ENCODE measurements around the gene FRYL. TPM values are rescaled to one million over a fixed set of nuclear protein-coding genes. Genes with fewer than 3 reads are reported as not detected.
"Not testable (repeated sequence)": the region's sequence is repeated elsewhere in the genome, so short reads cannot be mapped to it uniquely, and the experiment has no call there.

The FRYL gene
- polyA plus RNA-seq, 1 donor from 2014 or later, result 64.0 TPM

- Histone ChIP-seq H4K20me1 (ENCODE audit: insufficient read depth) (no peaks in the 10 kb centered on the region), H3K27ac (ENCODE audit: low read length) (no peak overlapping the region), H3K36me3 (ENCODE audit: insufficient read depth, low read length) (peaks cover 3% of the 10 kb centered on the region), H3K79me2 (replicated peaks; ENCODE audit: insufficient read depth, low read length) (peaks cover 83% of the 10 kb centered on the region), H3K4me2 (ENCODE audit: low read length) (no peak overlapping the region), H3K9me2 (ENCODE audit: insufficient read depth, low read length) (no peaks in the 10 kb centered on the region), H2AFZ (ENCODE audit: low read depth, low read length) (no peak overlapping the region), H3K9ac (ENCODE audit: low read length) (no peak overlapping the region), H3F3A (ENCODE audit: insufficient read depth, low read length, poor library complexity, severe bottlenecking) (no peaks in the 10 kb centered on the region), H3K27me3 (ENCODE audit: insufficient read depth, low read depth, low read length) (no peaks in the 10 kb centered on the region), H3K4me3 (ENCODE audit: low read length) (no peak overlapping the region), H3K9me3 (ENCODE audit: low read length) (no peaks in the 10 kb centered on the region)
- no peak for TF ChIP-seq TAF1 (IDR thresholded peaks at IDR 0.05; ENCODE audit: low read depth)
- TF ChIP-seq MXI1 (conservative IDR thresholded peaks at IDR 0.05; ENCODE audit: poor library complexity, severe bottlenecking), result no peak
- TF ChIP-seq POLR2AphosphoS5 (IDR thresholded peaks at IDR 0.05), result no peak
- TF ChIP-seq CTCF (IDR thresholded peaks at IDR 0.05; ENCODE audit: poor library complexity, severe bottlenecking), result no peak
- TF ChIP-seq EZH2 (IDR thresholded peaks at IDR 0.05; ENCODE audit: borderline replicate concordance, insufficient read depth, low read length, poor library complexity, severe bottlenecking), result no peak
- TF ChIP-seq RAD21 (conservative IDR thresholded peaks at IDR 0.05), result no peak
- TF ChIP-seq SMC3 (conservative IDR thresholded peaks at IDR 0.05; ENCODE audit: poor library complexity), result no peak
- no peak for TF ChIP-seq EP300 (conservative IDR thresholded peaks at IDR 0.05; ENCODE audit: poor library complexity, severe bottlenecking)
- no peak for TF ChIP-seq REST (IDR thresholded peaks at IDR 0.05; ENCODE audit: borderline replicate concordance)
Measured at GRCh38 chr4:48762408-48762807, 17.7 kb downstream of the FRYL start.

- no peak overlapping the region for H3K9ac ChIP-seq (ENCODE audit: low read length)
- no peak for TF ChIP-seq EP300 (conservative IDR thresholded peaks at IDR 0.05; ENCODE audit: poor library complexity, severe bottlenecking)
- no peak for TF ChIP-seq TAF1 (IDR thresholded peaks at IDR 0.05; ENCODE audit: low read depth)
- H3K79me2 ChIP-seq (replicated peaks; ENCODE audit: insufficient read depth, low read length), result peaks cover 76% of the 10 kb centered on the region
- H3F3A ChIP-seq (ENCODE audit: insufficient read depth, low read length, poor library complexity, severe bottlenecking), result no peaks in the 10 kb centered on the region
- no peaks in the 10 kb centered on the region for H3K9me3 ChIP-seq (ENCODE audit: low read length)
- H4K20me1 ChIP-seq (ENCODE audit: insufficient read depth), result no peaks in the 10 kb centered on the region
- no peaks in the 10 kb centered on the region for H3K36me3 ChIP-seq (ENCODE audit: insufficient read depth, low read length)
- no peak overlapping the region for H3K4me3 ChIP-seq (ENCODE audit: low read length)
- H3K27ac ChIP-seq (ENCODE audit: low read length), result no peak overlapping the region
- H3K27me3 ChIP-seq (ENCODE audit: insufficient read depth, low read depth, low read length), result no peaks in the 10 kb centered on the region
- H2AFZ ChIP-seq (ENCODE audit: low read depth, low read length), result no peak overlapping the region
- no peak overlapping the region for H3K4me2 ChIP-seq (ENCODE audit: low read length)
- no peaks in the 10 kb centered on the region for H3K9me2 ChIP-seq (ENCODE audit: insufficient read depth, low read length)
Measured at GRCh38 chr4:48761286-48761685, 18.8 kb downstream of the FRYL start.

- H2AFZ ChIP-seq (ENCODE audit: low read depth, low read length), result not testable (repeated sequence)
- peaks cover 77% of the 10 kb centered on the region for H3K79me2 ChIP-seq (replicated peaks; ENCODE audit: insufficient read depth, low read length)
Measured at GRCh38 chr4:48758703-48759102, 21.4 kb downstream of the FRYL start.

More at GRCh38 chr4:48758703-48759102, 21.4 kb downstream of the FRYL start:
- not testable (repeated sequence) for H3K9me3 ChIP-seq (ENCODE audit: low read length); H3K4me3 ChIP-seq (ENCODE audit: low read length); H4K20me1 ChIP-seq (ENCODE audit: insufficient read depth); H3K4me2 ChIP-seq (ENCODE audit: low read length); H3K27me3 ChIP-seq (ENCODE audit: insufficient read depth, low read depth, low read length); H3K9ac ChIP-seq (ENCODE audit: low read length); H3K9me2 ChIP-seq (ENCODE audit: insufficient read depth, low read length); H3F3A ChIP-seq (ENCODE audit: insufficient read depth, low read length, poor library complexity, severe bottlenecking); H3K36me3 ChIP-seq (ENCODE audit: insufficient read depth, low read length); H3K27ac ChIP-seq (ENCODE audit: low read length)
